GM23338 (cell line): ENCODE data around the gene TYK2. TPM values are rescaled to one million over a fixed set of nuclear protein-coding genes. Genes with fewer than 3 reads are reported as not detected.
"Not testable (repeated sequence)": the region's sequence is repeated elsewhere in the genome, so short reads cannot be mapped to it uniquely, and the experiment has no call there.

ENCODE experiments used
- ATAC-seq: fragments of 200-7000 bp; cut with Tn5 transposase; 3 replicates; pipeline ENCODE4 v1.9.1; 2020
- DNase-seq: peaks from one replicate; pipeline ENCODE4 v3.0.0-alpha.2; 2015; ENCODE audit warnings: low spot score
- H2AFZ ChIP-seq: fragments of 200-600 bp; sonication (generic); 2 replicates; pipeline ENCODE4 v1.8.0; 2016; ENCODE audit warnings: antibody characterized with exemption, mild to moderate bottlenecking, moderate library complexity
- H3F3A ChIP-seq: fragments of 200-600 bp; sonication (generic); replicated peaks from 2 replicates; pipeline ENCODE4 v1.8.0; 2017; ENCODE audit warnings: antibody characterized with exemption, mixed run types, low read depth
- H3K27ac ChIP-seq: fragments of 200-600 bp; sonication (generic); 2 replicates; pipeline ENCODE4 v1.6.1; 2016; ENCODE audit warnings: low read depth
- H3K27me3 ChIP-seq: fragments of 200-600 bp; sonication (generic); 2 replicates; pipeline ENCODE4 v1.8.0; 2016; ENCODE audit warnings: mild to moderate bottlenecking, mixed run types, moderate library complexity; ENCODE audit not compliant: insufficient read depth
- H3K36me3 ChIP-seq: fragments of 200-600 bp; sonication (generic); 2 replicates; pipeline ENCODE4 v1.8.0; 2016; ENCODE audit warnings: mild to moderate bottlenecking; ENCODE audit not compliant: insufficient read depth
- H3K4me1 ChIP-seq: fragments of 200-600 bp; sonication (generic); 2 replicates; pipeline ENCODE4 v1.8.0; 2016; ENCODE audit warnings: mild to moderate bottlenecking, moderate library complexity; ENCODE audit not compliant: insufficient read depth
- H3K4me2 ChIP-seq: fragments of 200-600 bp; sonication (generic); 2 replicates; pipeline ENCODE4 v1.7.1; 2017; ENCODE audit warnings: mixed run types
- H3K4me3 ChIP-seq: fragments of 200-600 bp; sonication (generic); 2 replicates; pipeline ENCODE4 v1.6.1; 2016; ENCODE audit warnings: mixed run types
- H3K79me2 ChIP-seq: fragments of 200-600 bp; sonication (generic); replicated peaks from 2 replicates; pipeline ENCODE4 v1.8.0; 2017; ENCODE audit warnings: mild to moderate bottlenecking; ENCODE audit not compliant: insufficient read depth
- H3K9me2 ChIP-seq: fragments of 200-600 bp; sonication (generic); 2 replicates; pipeline ENCODE4 v1.8.0; 2017; ENCODE audit not compliant: insufficient read depth
- H4K20me1 ChIP-seq: fragments of 200-600 bp; sonication (generic); replicated peaks from 2 replicates; pipeline ENCODE4 v1.8.0; 2017; ENCODE audit warnings: mild to moderate bottlenecking; ENCODE audit not compliant: insufficient read depth
- H3K27ac Mint-ChIP-seq: 2 replicates; pipeline ENCODE4 v1.8.0; 2020; ENCODE audit warnings: inconsistent platforms, mild to moderate bottlenecking, moderate library complexity, mixed read lengths
- H3K27me3 Mint-ChIP-seq: 3 replicates; pipeline ENCODE4 v1.8.0; 2022; ENCODE audit warnings: low read depth, mild to moderate bottlenecking, moderate library complexity, mixed read lengths, inconsistent platforms; ENCODE audit not compliant: insufficient read depth, poor library complexity
- H3K36me3 Mint-ChIP-seq: 3 replicates; pipeline ENCODE4 v1.8.0; 2021; ENCODE audit warnings: low read depth, mild to moderate bottlenecking, inconsistent platforms, moderate library complexity, mixed read lengths
- H3K4me1 Mint-ChIP-seq: 3 replicates; pipeline ENCODE4 v1.8.0; 2020; ENCODE audit warnings: mild to moderate bottlenecking, inconsistent platforms, mixed read lengths
- H3K4me3 Mint-ChIP-seq: 3 replicates; pipeline ENCODE4 v1.8.0; 2021; ENCODE audit warnings: moderate library complexity, mild to moderate bottlenecking, inconsistent platforms, mixed read lengths
- H3K9me3 Mint-ChIP-seq: 3 replicates; pipeline ENCODE4 v1.8.0; 2020; ENCODE audit warnings: moderate library complexity, mild to moderate bottlenecking, inconsistent platforms, mixed read lengths
- CREB1 ChIP-seq: fragments of 250-450 bp; sonication (Bioruptor Pico); IDR thresholded peaks from 2 replicates; pipeline ENCODE4 v1.5.0; 2020; ENCODE audit warnings: low read depth, mild to moderate bottlenecking, moderate library complexity
- CTCF ChIP-seq, 2 experiments: fragments of 200-600 bp in 1 of 2; sonication (generic) in 1 of 2; conservative IDR thresholded peaks; 2 replicates each; pipeline versions ENCODE4 v1.5.1 to v1.6.1; 2016 to 2017; ENCODE audit warnings: antibody characterized with exemption in 2 of 2, low read depth in 2 of 2, mild to moderate bottlenecking in 2 of 2, moderate library complexity in 1 of 2
- ETS1 ChIP-seq: IDR thresholded peaks from 2 replicates; pipeline ENCODE4 v1.6.1; 2016; ENCODE audit warnings: antibody characterized with exemption
- EZH2 ChIP-seq: fragments of 200-600 bp; sonication (generic); IDR thresholded peaks from one replicate; pipeline ENCODE4 v1.8.0; 2017; ENCODE audit warnings: antibody characterized with exemption, mild to moderate bottlenecking, low read depth; ENCODE audit not compliant: unreplicated experiment
- JUNB ChIP-seq: IDR thresholded peaks from one replicate; pipeline ENCODE4 v1.6.1; 2016; ENCODE audit warnings: antibody characterized with exemption; ENCODE audit not compliant: unreplicated experiment
- POLR2AphosphoS5 ChIP-seq: IDR thresholded peaks from 2 replicates; pipeline ENCODE4 v1.6.1; 2016; ENCODE audit warnings: antibody characterized with exemption, low read depth
- REST ChIP-seq: IDR thresholded peaks from one replicate; pipeline ENCODE4 v1.6.1; 2018; ENCODE audit warnings: antibody characterized with exemption; ENCODE audit not compliant: unreplicated experiment
- STAT1 ChIP-seq: IDR thresholded peaks from one replicate; pipeline ENCODE4 v1.6.1; 2016; ENCODE audit warnings: antibody characterized with exemption; ENCODE audit not compliant: unreplicated experiment
- ZNF114 ChIP-seq: fragments of 250-450 bp; sonication (Bioruptor Pico); IDR thresholded peaks from 2 replicates; pipeline ENCODE4 v1.5.0; 2020; ENCODE audit warnings: mild to moderate bottlenecking, moderate library complexity
- ZNF331 ChIP-seq: fragments of 250-450 bp; sonication (Bioruptor Pico); IDR thresholded peaks from 2 replicates; pipeline ENCODE4 v1.5.0; 2020; ENCODE audit warnings: low read depth, mild to moderate bottlenecking, moderate library complexity
- polyA plus RNA-seq: library from polyadenylated mRNA; unstranded; fragments of >200 nt; fragmentation: Nextera tagmentation; extraction: Ambion mirVana; gene quantifications from 2 replicates; pipeline ENCODE4 v1.2.1, GENCODE V29; 2016
- total RNA-seq: library from RNA; depleted of rRNA; stranded (reverse); fragments of >200 nt; shearing (Covaris generic); gene quantifications from 2 replicates; pipeline ENCODE4 v1.2.3, GENCODE V29; 2014

The TYK2 gene
- total and polyA plus RNA-seq, 2 experiments from 2014 or later = 29.1 to 30.7 TPM

GRCh38 chr19:10378124-10378523 lies 2.2 kb downstream of the TYK2 start (continued):
- TF ChIP-seq REST (no peak), POLR2AphosphoS5 (no peak), JUNB (no peak), ZNF114 (CRISPR knock-in tag) (no peak)

GRCh38 chr19:10377140-10377640 lies 3.2 kb downstream of the TYK2 start:
- H4K20me1 ChIP-seq, H3K4me3 Mint-ChIP-seq, H3K4me1 Mint-ChIP-seq, H3K4me2 ChIP-seq, H3K27me3 ChIP-seq, H3K27ac Mint-ChIP-seq, H3K9me2 ChIP-seq, ATAC-seq, H3K27ac ChIP-seq, H3F3A ChIP-seq, H3K79me2 ChIP-seq, H3K4me3 ChIP-seq, H2AFZ ChIP-seq, H3K36me3 ChIP-seq, H3K4me1 ChIP-seq, H3K9me3 Mint-ChIP-seq, H3K27me3 Mint-ChIP-seq, DNase-seq: not testable (repeated sequence)
- H3K36me3 Mint-ChIP-seq = peaks cover 18% of the 10 kb centered on the region

GRCh38 chr19:10374931-10375330 lies 5.4 kb downstream of the TYK2 start:
- H2AFZ ChIP-seq = no peak overlapping the region
- H3K27me3 ChIP-seq = no peaks in the 10 kb centered on the region
- peaks cover 4% of the 10 kb centered on the region; the same call in 1 of the 2 replicates for H3K4me1 ChIP-seq
- no peaks in the 10 kb centered on the region; the same call in 1 of the 2 replicates for H4K20me1 ChIP-seq
- no peak for DNase-seq
- 0 out of 2 replicates have a peak, but pooled peaks cover 2% of the 10 kb centered on the region for H3F3A ChIP-seq
- Mint-ChIP-seq H3K4me3 (no peak overlapping the region), H3K27me3 (peaks cover 4% of the 10 kb centered on the region), H3K4me1 (no peaks in the 10 kb centered on the region; the same call in 2 of the 3 replicates), H3K9me3 (no peaks in the 10 kb centered on the region), H3K27ac (no peak overlapping the region), H3K36me3 (peaks cover 18% of the 10 kb centered on the region)
- no peaks in the 10 kb centered on the region for H3K9me2 ChIP-seq
- H3K27ac ChIP-seq = no peak overlapping the region
- no peak for ATAC-seq
- no peak overlapping the region for H3K4me2 ChIP-seq
- no peaks in the 10 kb centered on the region for H3K36me3 ChIP-seq
- H3K79me2 ChIP-seq = 0 out of 2 replicates have a peak, but pooled peaks cover 3% of the 10 kb centered on the region
- H3K4me3 ChIP-seq = no peak overlapping the region
- TF ChIP-seq ZNF114 (CRISPR knock-in tag) (no peak), EZH2 (no peak), CREB1 (no peak), CTCF (conservative IDR thresholded peaks at IDR 0.05; ENCODE audit: low read depth in 2 of 2) (no peak), ZNF331 (CRISPR knock-in tag) (no peak), STAT1 (no peak), ETS1 (no peak)
